ENCODE results near the gene SHLD1. TPM values are rescaled to one million over a fixed set of nuclear protein-coding genes. Genes with fewer than 3 reads are reported as not detected.
"Not testable (repeated sequence)": the region's sequence is repeated elsewhere in the genome, so short reads cannot be mapped to it uniquely, and the experiment has no call there.

Gene SHLD1
- total RNA-seq, 2 donors from 2014 or later = 4.0 to 6.6 TPM

DNA sequence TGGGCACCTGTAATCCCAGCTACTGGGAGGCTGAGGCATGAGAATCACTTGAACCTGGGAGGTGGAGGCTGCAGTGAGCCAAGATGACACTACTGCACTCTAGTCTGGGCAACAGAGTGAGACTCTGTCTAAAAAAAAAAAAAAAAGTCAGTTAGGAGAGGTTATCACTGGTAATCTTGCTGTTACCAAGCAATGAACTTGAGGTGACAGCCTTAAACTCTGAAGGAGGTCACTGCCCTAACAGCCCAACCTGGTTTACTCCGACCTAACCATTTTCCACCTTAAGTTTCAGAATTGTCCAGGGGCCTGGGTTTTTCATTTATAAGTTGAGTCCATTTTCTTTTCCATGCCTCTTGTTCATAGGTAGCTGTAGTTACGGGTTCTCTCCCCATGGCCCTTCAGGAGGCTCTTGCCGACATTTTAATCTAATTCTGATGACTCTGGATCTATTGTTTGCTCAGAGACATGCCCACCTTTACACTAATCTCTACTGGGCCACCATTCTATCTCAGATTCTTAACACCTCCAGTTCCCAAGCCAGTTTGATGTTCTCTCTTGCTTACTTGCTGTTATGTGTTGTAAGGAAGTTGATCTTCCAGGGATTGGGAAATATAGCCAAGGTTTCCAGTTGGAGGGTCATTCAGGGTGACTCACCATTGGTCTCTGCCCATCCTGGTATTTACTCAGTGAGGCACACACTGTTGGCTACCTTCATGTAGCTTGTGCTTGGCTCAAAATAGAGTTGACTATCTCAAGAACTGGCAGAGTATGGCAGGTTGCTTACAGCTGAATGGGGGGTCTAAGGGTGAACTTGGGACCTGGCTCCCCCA lies 29.1 kb downstream of the SHLD1 start:
- 93 to 100% methylated on average over 2 to 3 of the region's 3 CpGs for WGBS, 2 experiments (ENCODE audit: insufficient coverage in 1 of 2, insufficient read length in 1 of 2)
- H3K9me3 Mint-ChIP-seq = no peaks in the 10 kb centered on the region
- DNase-seq = no peak
- Histone ChIP-seq H3K36me3 (ENCODE audit: control insufficient read depth, insufficient read depth, low read length) (no peaks in the 10 kb centered on the region), H3K27me3 (ENCODE audit: control insufficient read depth, insufficient read depth, low read length, poor library complexity, severe bottlenecking) (no peaks in the 10 kb centered on the region), H3K27ac (ENCODE audit: low read depth, low read length) (no peak overlapping the region), H3K9me3 (ENCODE audit: control insufficient read depth, low read length) (no peaks in the 10 kb centered on the region), H3K4me3 (ENCODE audit: low read length) (no peak overlapping the region), H3K9ac (ENCODE audit: extremely low read depth, low read length, poor library complexity, severe bottlenecking) (no peak overlapping the region), H3K4me1 (ENCODE audit: control insufficient read depth, insufficient read depth, low read length) (no peaks in the 10 kb centered on the region)
- TF ChIP-seq, protein P1, sequence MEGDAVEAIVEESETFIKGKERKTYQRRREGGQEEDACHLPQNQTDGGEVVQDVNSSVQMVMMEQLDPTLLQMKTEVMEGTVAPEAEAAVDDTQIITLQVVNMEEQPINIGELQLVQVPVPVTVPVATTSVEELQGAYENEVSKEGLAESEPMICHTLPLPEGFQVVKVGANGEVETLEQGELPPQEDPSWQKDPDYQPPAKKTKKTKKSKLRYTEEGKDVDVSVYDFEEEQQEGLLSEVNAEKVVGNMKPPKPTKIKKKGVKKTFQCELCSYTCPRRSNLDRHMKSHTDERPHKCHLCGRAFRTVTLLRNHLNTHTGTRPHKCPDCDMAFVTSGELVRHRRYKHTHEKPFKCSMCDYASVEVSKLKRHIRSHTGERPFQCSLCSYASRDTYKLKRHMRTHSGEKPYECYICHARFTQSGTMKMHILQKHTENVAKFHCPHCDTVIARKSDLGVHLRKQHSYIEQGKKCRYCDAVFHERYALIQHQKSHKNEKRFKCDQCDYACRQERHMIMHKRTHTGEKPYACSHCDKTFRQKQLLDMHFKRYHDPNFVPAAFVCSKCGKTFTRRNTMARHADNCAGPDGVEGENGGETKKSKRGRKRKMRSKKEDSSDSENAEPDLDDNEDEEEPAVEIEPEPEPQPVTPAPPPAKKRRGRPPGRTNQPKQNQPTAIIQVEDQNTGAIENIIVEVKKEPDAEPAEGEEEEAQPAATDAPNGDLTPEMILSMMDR (conservative IDR thresholded peaks at IDR 0.05) = no peak
- H3K27ac Mint-ChIP-seq = no peak overlapping the region
- no peak overlapping the region for H3K4me3 Mint-ChIP-seq
- peaks cover 6% of the 10 kb centered on the region for H3K4me1 Mint-ChIP-seq
- no peaks in the 10 kb centered on the region for H3K27me3 Mint-ChIP-seq (ENCODE audit: insufficient read depth)
- H3K36me3 Mint-ChIP-seq (ENCODE audit: low read depth) = peaks cover 25% of the 10 kb centered on the region

DNA sequence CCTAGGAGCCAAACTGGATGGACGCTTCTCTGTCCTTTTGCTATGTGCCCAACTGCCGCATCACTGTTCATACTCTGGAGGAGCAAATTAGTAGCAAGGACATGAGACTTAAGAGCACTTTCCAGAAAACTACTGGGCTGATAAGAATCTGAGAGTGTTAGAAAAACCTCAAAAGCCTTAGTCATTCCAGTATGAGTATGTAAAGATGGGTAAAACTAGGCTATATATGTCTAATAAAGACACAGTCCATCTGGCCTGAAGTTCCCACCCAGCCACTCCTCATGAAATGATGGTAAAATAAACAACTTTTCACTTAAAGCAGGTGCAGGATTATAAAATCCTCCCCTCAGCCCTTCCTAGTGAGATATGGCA lies 30.6 kb downstream of the SHLD1 start:
- no peaks in the 10 kb centered on the region for H3K9me3 ChIP-seq (ENCODE audit: control insufficient read depth, low read length)
- TF ChIP-seq, protein P1 (conservative IDR thresholded peaks at IDR 0.05) = no peak
- Mint-ChIP-seq H3K27ac (no peak overlapping the region), H3K9me3 (no peaks in the 10 kb centered on the region), H3K36me3 (ENCODE audit: low read depth) (peaks cover 22% of the 10 kb centered on the region), H3K4me3 (no peak overlapping the region), H3K27me3 (ENCODE audit: insufficient read depth) (no peaks in the 10 kb centered on the region), H3K4me1 (peaks cover 6% of the 10 kb centered on the region)
- H3K36me3 ChIP-seq (ENCODE audit: control insufficient read depth, insufficient read depth, low read length) = no peaks in the 10 kb centered on the region
- WGBS, 2 experiments (ENCODE audit: insufficient coverage in 1 of 2, insufficient read length in 1 of 2) = 85 to 100% methylated on average over 1 to 2 of the region's 2 CpGs
- H3K4me3 ChIP-seq (ENCODE audit: low read length) = no peak overlapping the region
- DNase-seq = no peak
- no peak overlapping the region for H3K27ac ChIP-seq (ENCODE audit: low read depth, low read length)
- no peaks in the 10 kb centered on the region for H3K27me3 ChIP-seq (ENCODE audit: control insufficient read depth, insufficient read depth, low read length, poor library complexity, severe bottlenecking)
- H3K4me1 ChIP-seq (ENCODE audit: control insufficient read depth, insufficient read depth, low read length) = no peaks in the 10 kb centered on the region
- H3K9ac ChIP-seq (ENCODE audit: extremely low read depth, low read length, poor library complexity, severe bottlenecking) = no peak overlapping the region

DNA sequence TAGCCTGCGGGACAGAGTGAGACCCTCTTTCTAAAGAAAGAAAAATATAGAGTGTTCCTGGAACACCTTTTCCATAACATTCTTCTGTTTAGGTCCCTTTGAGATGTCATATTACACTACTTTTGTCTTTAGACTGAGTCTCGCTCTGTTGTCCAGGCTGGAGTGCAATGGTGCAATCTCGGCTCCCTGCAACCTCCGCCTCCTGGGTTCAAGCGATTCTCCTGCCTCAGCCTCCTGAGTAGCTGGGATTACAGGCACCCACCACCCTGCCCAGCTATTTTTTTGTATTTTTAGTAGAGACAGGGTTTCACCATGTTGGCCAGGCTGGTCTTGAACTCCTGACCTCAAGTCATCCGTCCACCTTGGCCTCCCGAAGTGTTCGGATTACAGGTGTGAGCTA lies 31.2 kb downstream of the SHLD1 start:
- H3K27me3 ChIP-seq (ENCODE audit: control insufficient read depth, insufficient read depth, low read length, poor library complexity, severe bottlenecking); H3K4me1 Mint-ChIP-seq; H3K9me3 ChIP-seq (ENCODE audit: control insufficient read depth, low read length); H3K9ac ChIP-seq (ENCODE audit: extremely low read depth, low read length, poor library complexity, severe bottlenecking); H3K27ac ChIP-seq (ENCODE audit: low read depth, low read length); DNase-seq; H3K4me3 Mint-ChIP-seq; H3K27ac Mint-ChIP-seq; H3K27me3 Mint-ChIP-seq (ENCODE audit: insufficient read depth); H3K4me3 ChIP-seq (ENCODE audit: low read length); H3K9me3 Mint-ChIP-seq; H3K36me3 ChIP-seq (ENCODE audit: control insufficient read depth, insufficient read depth, low read length); H3K4me1 ChIP-seq (ENCODE audit: control insufficient read depth, insufficient read depth, low read length): not testable (repeated sequence)
- peaks cover 22% of the 10 kb centered on the region for H3K36me3 Mint-ChIP-seq (ENCODE audit: low read depth)
- WGBS, 2 experiments (ENCODE audit: insufficient coverage in 1 of 2, insufficient read length in 1 of 2) = 92 to 95% methylated on average over 8 of the region's 8 CpGs

Measured in endodermal cell (in vitro differentiated cells).